PFSK-1 (cell line): ENCODE results near the gene SF1.

ENCODE experiments used
- FOXP2 ChIP-seq: optimal IDR thresholded peaks from 2 replicates; pipeline ENCODE3; 2011; ENCODE audit warnings: borderline replicate concordance, control low read depth, inconsistent platforms; ENCODE audit not compliant: insufficient read depth; ENCODE audit errors: extremely low read length, extremely low read depth
- POLR2AphosphoS5 ChIP-seq: IDR thresholded peaks from 2 replicates; pipeline ENCODE4 v1.6.1; 2012; ENCODE audit warnings: low read depth, mild to moderate bottlenecking, control low read depth, low read length, moderate library complexity
- SIN3A ChIP-seq: IDR thresholded peaks from 2 replicates; pipeline ENCODE4 v1.6.1; 2012; ENCODE audit warnings: mild to moderate bottlenecking, low read length, moderate library complexity, borderline replicate concordance; ENCODE audit not compliant: insufficient read depth
- TAF1 ChIP-seq: IDR thresholded peaks from 2 replicates; pipeline ENCODE4 v1.6.1; 2012; ENCODE audit warnings: low read length, control low read depth, borderline replicate concordance; ENCODE audit not compliant: insufficient read depth
- TF ChIP-seq, protein P1 (sequence below), 2 experiments: IDR thresholded peaks; 2 replicates each; pipeline versions ENCODE4 v1.6.1 to v1.8.0; 2011 to 2012; ENCODE audit warnings: low read depth in 2 of 2, low read length in 2 of 2, control low read depth in 1 of 2, inconsistent platforms in 1 of 2, mild to moderate bottlenecking in 1 of 2, moderate library complexity in 1 of 2; ENCODE audit not compliant: insufficient read depth in 1 of 2

The SF1 gene

DNA sequence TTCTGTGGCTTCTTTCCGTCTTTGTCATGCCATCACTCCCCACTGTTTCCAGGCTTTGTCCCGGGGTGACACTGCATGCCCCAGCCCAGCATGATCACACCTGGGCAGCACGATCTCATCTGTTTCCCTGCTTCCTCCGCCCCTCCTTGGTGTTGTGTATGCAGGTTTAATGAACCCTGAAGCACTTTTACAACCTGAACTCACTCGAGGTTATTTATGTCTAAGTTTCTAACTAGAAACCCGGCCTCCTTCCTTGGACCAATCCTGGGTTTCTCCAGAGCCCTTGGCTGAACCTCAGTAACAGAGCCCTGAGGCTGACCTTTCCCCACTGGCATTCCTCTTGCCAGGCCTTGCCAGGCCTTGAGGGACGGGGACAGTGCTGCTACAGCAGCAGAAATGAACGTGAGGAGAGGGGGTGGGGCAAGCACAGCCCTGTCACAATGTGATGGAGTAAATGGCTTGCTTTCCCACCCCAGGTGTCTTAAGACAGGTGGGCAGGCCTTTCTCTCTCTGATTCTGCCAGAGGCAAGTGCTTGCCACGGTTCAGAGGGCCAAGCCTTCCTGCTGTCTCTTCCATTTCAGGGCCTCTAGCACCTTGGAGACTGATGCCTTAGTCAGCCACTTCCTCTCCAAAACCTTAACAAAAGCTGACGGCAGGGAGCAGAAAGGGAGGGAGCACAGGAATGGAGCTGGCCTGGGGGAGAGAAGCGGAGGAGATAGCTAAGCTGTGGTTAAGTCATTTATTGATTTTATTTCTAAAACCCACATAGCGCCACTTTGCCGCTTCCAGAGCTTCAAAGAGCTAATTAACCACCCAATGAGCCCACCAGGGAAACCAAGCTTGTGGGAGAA, 15.4 kb downstream of the SF1 start:
- TF ChIP-seq FOXP2, result no peak
- TF ChIP-seq SIN3A, result no peak
- TF ChIP-seq, protein P1, sequence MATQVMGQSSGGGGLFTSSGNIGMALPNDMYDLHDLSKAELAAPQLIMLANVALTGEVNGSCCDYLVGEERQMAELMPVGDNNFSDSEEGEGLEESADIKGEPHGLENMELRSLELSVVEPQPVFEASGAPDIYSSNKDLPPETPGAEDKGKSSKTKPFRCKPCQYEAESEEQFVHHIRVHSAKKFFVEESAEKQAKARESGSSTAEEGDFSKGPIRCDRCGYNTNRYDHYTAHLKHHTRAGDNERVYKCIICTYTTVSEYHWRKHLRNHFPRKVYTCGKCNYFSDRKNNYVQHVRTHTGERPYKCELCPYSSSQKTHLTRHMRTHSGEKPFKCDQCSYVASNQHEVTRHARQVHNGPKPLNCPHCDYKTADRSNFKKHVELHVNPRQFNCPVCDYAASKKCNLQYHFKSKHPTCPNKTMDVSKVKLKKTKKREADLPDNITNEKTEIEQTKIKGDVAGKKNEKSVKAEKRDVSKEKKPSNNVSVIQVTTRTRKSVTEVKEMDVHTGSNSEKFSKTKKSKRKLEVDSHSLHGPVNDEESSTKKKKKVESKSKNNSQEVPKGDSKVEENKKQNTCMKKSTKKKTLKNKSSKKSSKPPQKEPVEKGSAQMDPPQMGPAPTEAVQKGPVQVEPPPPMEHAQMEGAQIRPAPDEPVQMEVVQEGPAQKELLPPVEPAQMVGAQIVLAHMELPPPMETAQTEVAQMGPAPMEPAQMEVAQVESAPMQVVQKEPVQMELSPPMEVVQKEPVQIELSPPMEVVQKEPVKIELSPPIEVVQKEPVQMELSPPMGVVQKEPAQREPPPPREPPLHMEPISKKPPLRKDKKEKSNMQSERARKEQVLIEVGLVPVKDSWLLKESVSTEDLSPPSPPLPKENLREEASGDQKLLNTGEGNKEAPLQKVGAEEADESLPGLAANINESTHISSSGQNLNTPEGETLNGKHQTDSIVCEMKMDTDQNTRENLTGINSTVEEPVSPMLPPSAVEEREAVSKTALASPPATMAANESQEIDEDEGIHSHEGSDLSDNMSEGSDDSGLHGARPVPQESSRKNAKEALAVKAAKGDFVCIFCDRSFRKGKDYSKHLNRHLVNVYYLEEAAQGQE (IDR thresholded peaks at IDR 0.05; ENCODE audit: insufficient read depth in 1 of 2, low read depth in 2 of 2, low read length in 2 of 2), result no peak; a peak in 1 of 4 replicates
- no peak for TF ChIP-seq TAF1
- TF ChIP-seq POLR2AphosphoS5, result no peak

DNA sequence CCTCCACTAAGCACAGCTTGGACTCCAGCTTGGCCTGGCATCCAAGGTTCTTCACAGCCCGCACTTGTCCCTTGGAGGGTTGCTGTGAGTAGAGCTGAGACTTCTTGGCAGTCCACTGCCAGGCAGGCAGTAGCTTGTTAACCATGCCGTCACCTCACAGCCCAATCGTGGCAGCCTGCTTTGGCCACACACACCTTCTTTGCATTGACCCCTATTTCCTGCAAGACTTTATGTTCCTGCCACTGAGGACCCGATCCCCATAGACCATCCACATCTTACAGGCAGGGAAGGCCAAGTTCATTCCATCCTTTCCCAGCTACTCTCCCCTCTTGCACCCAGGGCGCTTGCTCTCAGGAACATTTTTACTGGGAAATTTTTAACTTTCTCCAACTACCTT, 16.1 kb downstream of the SF1 start:
- TF ChIP-seq, protein P1 (IDR thresholded peaks at IDR 0.05; ENCODE audit: insufficient read depth in 1 of 2, low read depth in 2 of 2, low read length in 2 of 2), result no peak
- peak; percentile 74; the same call in 1 of the 2 replicates for TF ChIP-seq POLR2AphosphoS5

GRCh38 chr11:64760759-64761420, 17.5 kb downstream of the SF1 start:
- TF ChIP-seq FOXP2 (no peak), POLR2AphosphoS5 (0 out of 2 replicates have a peak, but pooled peaks have one; percentile 25), SIN3A (0 out of 2 replicates have a peak, but pooled peaks have one; percentile 6)

- no peak for TF ChIP-seq POLR2AphosphoS5
- no peak for TF ChIP-seq SIN3A
- TF ChIP-seq, protein P1 (IDR thresholded peaks at IDR 0.05; ENCODE audit: insufficient read depth in 1 of 2, low read depth in 2 of 2, low read length in 2 of 2), result no peak
- no peak for TF ChIP-seq FOXP2
- TF ChIP-seq TAF1, result no peak
Observed at GRCh38 chr11:64759722-64760719, 18.3 kb downstream of the SF1 start, which contains the start of gene PYGM. PYGM (minus strand) TSS chr11:64759974; CDS start chr11:64759898, 76 bp downstream.

- TF ChIP-seq POLR2AphosphoS5 (no peak), SIN3A (no peak), TAF1 (no peak), FOXP2 (no peak)
- TF ChIP-seq, protein P1 (IDR thresholded peaks at IDR 0.05; ENCODE audit: insufficient read depth in 1 of 2, low read depth in 2 of 2, low read length in 2 of 2), result no peak
Observed at GRCh38 chr11:64759131-64759721, 19.1 kb downstream of the SF1 start.
